HEK293 (cell line): ENCODE measurements around the gene PAQR5.
"Not testable (repeated sequence)": the region's sequence is repeated elsewhere in the genome, so short reads cannot be mapped to it uniquely, and the experiment has no call there.

Experiments used
- CTCF ChIA-PET: fragments of 350-600 bp; formaldehyde crosslinking; extraction: SDS; loops from one replicate; lab custom pipeline; 2021; ENCODE audit warnings: antibody characterized with exemption; lab: Yijun Ruan, JAX
- POLR2A ChIA-PET: fragments of 300-600 bp; formaldehyde crosslinking; extraction: SDS; loops from one replicate; lab custom pipeline; 2020; ENCODE audit warnings: antibody characterized with exemption, inconsistent platforms; lab: Yijun Ruan, JAX
- H3K27ac ChIP-seq: fragments of 200-500 bp; sonication (Bioruptor generic); 2 replicates; pipeline ENCODE4 v1.5.1; 2014; ENCODE audit warnings: low read depth, low read length, control low read depth, inconsistent platforms; ENCODE audit errors: extremely low read depth
- H3K36me3 ChIP-seq, 2 experiments: fragments of 200-500 bp in 1 of 2; sonication (Bioruptor generic) in 1 of 2; 1 replicate in 1 of 2; 2 replicates in 1 of 2; pipeline ENCODE4 v1.5.1; 2014 to 2017; ENCODE audit warnings: inconsistent platforms in 2 of 2, low read length in 2 of 2; ENCODE audit not compliant: control insufficient read depth in 2 of 2, insufficient read depth in 1 of 2
- H3K4me1 ChIP-seq: fragments of 200-500 bp; sonication (Bioruptor generic); 2 replicates; pipeline ENCODE4 v1.5.1; 2014; ENCODE audit warnings: mild to moderate bottlenecking, low read length, inconsistent platforms; ENCODE audit not compliant: control insufficient read depth, insufficient read depth
- H3K4me3 ChIP-seq: 2 replicates; pipeline ENCODE4 v1.5.1; 2011; ENCODE audit warnings: low read depth, mild to moderate bottlenecking, control low read depth, low read length, moderate library complexity
- H3K9me3 ChIP-seq: fragments of 200-500 bp; sonication (Bioruptor generic); 2 replicates; pipeline ENCODE4 v1.5.1; 2014; ENCODE audit warnings: low read depth, low read length, inconsistent platforms; ENCODE audit not compliant: control insufficient read depth, insufficient read depth
- CTCF ChIP-seq: fragments of 450-650 bp; formaldehyde crosslinking; IDR thresholded peaks from 2 replicates; pipeline ENCODE4 v1.5.1; 2016; ENCODE audit warnings: missing biosample characterization, missing genetic modification characterization
- EGR2 ChIP-seq: fragments of 450-650 bp; formaldehyde crosslinking; IDR thresholded peaks from 2 replicates; pipeline ENCODE4 v1.5.1; 2016; ENCODE audit warnings: low read depth, missing biosample characterization, missing genetic modification characterization
- FEZF1 ChIP-seq: fragments of 450-650 bp; formaldehyde crosslinking; IDR thresholded peaks from 2 replicates; pipeline ENCODE4 v1.5.1; 2016; ENCODE audit warnings: missing biosample characterization, missing genetic modification characterization
- MZF1 ChIP-seq: fragments of 450-650 bp; formaldehyde crosslinking; IDR thresholded peaks from 2 replicates; pipeline ENCODE4 v1.5.1; 2017; ENCODE audit warnings: missing biosample characterization, missing genetic modification characterization, borderline replicate concordance
- PRDM1 ChIP-seq: fragments of 450-650 bp; formaldehyde crosslinking; IDR thresholded peaks from 2 replicates; pipeline ENCODE4; 2016; ENCODE audit warnings: missing biosample characterization, missing genetic modification characterization
- WT1 ChIP-seq: fragments of 450-650 bp; formaldehyde crosslinking; IDR thresholded peaks from 2 replicates; pipeline ENCODE4 v1.5.1; 2016; ENCODE audit warnings: missing biosample characterization, missing genetic modification characterization
- ZBTB17 ChIP-seq: fragments of 450-650 bp; formaldehyde crosslinking; IDR thresholded peaks from 2 replicates; pipeline ENCODE4 v1.5.1; 2016; ENCODE audit warnings: missing biosample characterization, missing genetic modification characterization
- ZBTB6 ChIP-seq: fragments of 450-650 bp; formaldehyde crosslinking; IDR thresholded peaks from 2 replicates; pipeline ENCODE4 v1.5.1; 2017; ENCODE audit warnings: missing biosample characterization, missing genetic modification characterization
- ZFP37 ChIP-seq: fragments of 450-650 bp; formaldehyde crosslinking; IDR thresholded peaks from 2 replicates; pipeline ENCODE4 v1.5.1; 2016; ENCODE audit warnings: missing biosample characterization, missing genetic modification characterization
- ZNF112 ChIP-seq: fragments of 450-650 bp; formaldehyde crosslinking; IDR thresholded peaks from 2 replicates; pipeline ENCODE4 v1.5.0; 2017; ENCODE audit warnings: missing biosample characterization, missing genetic modification characterization
- ZNF121 ChIP-seq: fragments of 450-650 bp; formaldehyde crosslinking; IDR thresholded peaks from 2 replicates; pipeline ENCODE4 v1.5.1; 2016; ENCODE audit warnings: missing biosample characterization, missing genetic modification characterization
- ZNF19 ChIP-seq: fragments of 450-650 bp; formaldehyde crosslinking; IDR thresholded peaks from 2 replicates; pipeline ENCODE4; 2016; ENCODE audit warnings: missing biosample characterization, missing genetic modification characterization, low read depth
- ZNF23 ChIP-seq: fragments of 450-650 bp; formaldehyde crosslinking; IDR thresholded peaks from 2 replicates; pipeline ENCODE4 v1.5.1; 2016; ENCODE audit warnings: missing biosample characterization, missing genetic modification characterization, borderline replicate concordance
- ZNF26 ChIP-seq: fragments of 450-650 bp; formaldehyde crosslinking; IDR thresholded peaks from 2 replicates; pipeline ENCODE4 v1.5.1; 2016; ENCODE audit warnings: missing biosample characterization, missing genetic modification characterization
- ZNF302 ChIP-seq: fragments of 450-650 bp; formaldehyde crosslinking; IDR thresholded peaks from 2 replicates; pipeline ENCODE4 v1.5.1; 2016; ENCODE audit warnings: missing biosample characterization, missing genetic modification characterization, low read depth
- ZNF37A ChIP-seq: fragments of 450-650 bp; IDR thresholded peaks from 2 replicates; pipeline ENCODE4 v1.5.1; 2018; ENCODE audit warnings: missing biosample characterization, missing genetic modification characterization
- ZNF433 ChIP-seq: fragments of 450-650 bp; formaldehyde crosslinking; IDR thresholded peaks from 2 replicates; pipeline ENCODE4 v1.5.1; 2016; ENCODE audit warnings: missing biosample characterization, missing genetic modification characterization, low read depth
- ZNF555 ChIP-seq: fragments of 450-650 bp; formaldehyde crosslinking; conservative IDR thresholded peaks from 2 replicates; pipeline ENCODE4 v1.5.1; 2017; ENCODE audit warnings: missing biosample characterization, mild to moderate bottlenecking, missing genetic modification characterization, inconsistent platforms
- ZSCAN16 ChIP-seq: fragments of 450-650 bp; formaldehyde crosslinking; IDR thresholded peaks from 2 replicates; pipeline ENCODE4 v1.5.1; 2016; ENCODE audit warnings: missing biosample characterization, missing genetic modification characterization

Gene PAQR5

GRCh38 chr15:69444686-69445085 is 146.0 kb downstream of the PAQR5 start:
- ChIA-PET CTCF (interaction anchor here (1.8 kb wide), 1 partner anchor 18 kb away, joined by 8 read pairs; no protein-coding TSS in a partner anchor), POLR2A (interaction anchor here (2.0 kb wide), 1 partner anchor 30 kb away, joined by 8 read pairs; the partner anchor contains the start of gene KIF23)
- Histone ChIP-seq H3K4me1 (no peaks in the 10 kb centered on the region), H3K9me3 (no peaks in the 10 kb centered on the region), H3K36me3 (peaks cover 87 to 98% of the 10 kb centered on the region in 2 experiments), H3K4me3 (no peak overlapping the region), H3K27ac (no peak overlapping the region)
- no peak for TF ChIP-seq ZNF302
- TF ChIP-seq ZNF112 (tag by site-specific recombination) = no peak
- TF ChIP-seq ZNF555 (tag by site-specific recombination) = no peak
- TF ChIP-seq ZNF26 (tag by site-specific recombination) = no peak
- no peak for TF ChIP-seq ZNF19 (tag by site-specific recombination)
- TF ChIP-seq WT1 (tag by site-specific recombination) = no peak
- no peak for TF ChIP-seq ZSCAN16 (tag by site-specific recombination)
- TF ChIP-seq ZNF23 (tag by site-specific recombination) = no peak
- no peak for TF ChIP-seq PRDM1 (tag by site-specific recombination)
- no peak for TF ChIP-seq ZNF433 (tag by site-specific recombination)

GRCh38 chr15:69446953-69447352 is 148.2 kb downstream of the PAQR5 start:
- Histone ChIP-seq H3K4me1 (peaks cover under 1% of the 10 kb centered on the region; the same call in 1 of the 2 replicates), H3K36me3 (peaks cover 65 to 80% of the 10 kb centered on the region in 2 experiments), H3K4me3 (no peak overlapping the region), H3K27ac (no peak overlapping the region), H3K9me3 (no peaks in the 10 kb centered on the region)
- TF ChIP-seq EGR2 (tag by site-specific recombination) = no peak
- TF ChIP-seq ZBTB6 (tag by site-specific recombination) = no peak
- no peak for TF ChIP-seq MZF1
- TF ChIP-seq CTCF (tag by site-specific recombination) = no peak
- no peak for TF ChIP-seq ZFP37 (tag by site-specific recombination)
- TF ChIP-seq FEZF1 (tag by site-specific recombination) = peak; percentile 97
- TF ChIP-seq ZNF37A (tag by site-specific recombination) = no peak
- TF ChIP-seq ZBTB17 (tag by site-specific recombination) = peak; percentile 19; the same call in 1 of the 2 replicates
- ChIA-PET POLR2A (no interaction called here), CTCF (interaction anchor here (1.2 kb wide), 1 partner anchor 784 kb away, joined by 3 read pairs; no protein-coding TSS in a partner anchor)

- POLR2A ChIA-PET = not testable (repeated sequence)
Observed at GRCh38 chr15:69450221-69450620, 151.5 kb downstream of the PAQR5 start.

More at GRCh38 chr15:69450221-69450620, 151.5 kb downstream of the PAQR5 start:
- H3K36me3 ChIP-seq = peaks cover 58 to 62% of the 10 kb centered on the region in 2 experiments
- H3K27ac ChIP-seq = not testable (repeated sequence)
- H3K4me1 ChIP-seq = peaks cover 10% of the 10 kb centered on the region
- peak; percentile 94 for TF ChIP-seq ZNF121 (tag by site-specific recombination)
- TF ChIP-seq, all 188 proteins: peak for 1; not testable (repeated sequence) for 187
- CTCF ChIA-PET = interaction anchor here (0.8 kb wide), 1 partner anchor 28 kb away, joined by 7 read pairs; no protein-coding TSS in a partner anchor
- H3K9me3 ChIP-seq, H3K4me3 ChIP-seq: not testable (repeated sequence)
